GM23338 (cell line): Measurements from ENCODE around the gene STAB2. TPM values are rescaled to one million over a fixed set of nuclear protein-coding genes. Genes with fewer than 3 reads are reported as not detected.

Source experiments
- ATAC-seq: fragments of 200-7000 bp; cut with Tn5 transposase; 3 replicates; pipeline ENCODE4 v1.9.1; 2020
- DNase-seq: peaks from one replicate; pipeline ENCODE4 v3.0.0-alpha.2; 2015; ENCODE audit warnings: low spot score
- H2AFZ ChIP-seq: fragments of 200-600 bp; sonication (generic); 2 replicates; pipeline ENCODE4 v1.8.0; 2016; ENCODE audit warnings: antibody characterized with exemption, mild to moderate bottlenecking, moderate library complexity
- H3F3A ChIP-seq: fragments of 200-600 bp; sonication (generic); replicated peaks from 2 replicates; pipeline ENCODE4 v1.8.0; 2017; ENCODE audit warnings: antibody characterized with exemption, mixed run types, low read depth
- H3K27ac ChIP-seq: fragments of 200-600 bp; sonication (generic); 2 replicates; pipeline ENCODE4 v1.6.1; 2016; ENCODE audit warnings: low read depth
- H3K27me3 ChIP-seq: fragments of 200-600 bp; sonication (generic); 2 replicates; pipeline ENCODE4 v1.8.0; 2016; ENCODE audit warnings: mild to moderate bottlenecking, mixed run types, moderate library complexity; ENCODE audit not compliant: insufficient read depth
- H3K36me3 ChIP-seq: fragments of 200-600 bp; sonication (generic); 2 replicates; pipeline ENCODE4 v1.8.0; 2016; ENCODE audit warnings: mild to moderate bottlenecking; ENCODE audit not compliant: insufficient read depth
- H3K4me1 ChIP-seq: fragments of 200-600 bp; sonication (generic); 2 replicates; pipeline ENCODE4 v1.8.0; 2016; ENCODE audit warnings: mild to moderate bottlenecking, moderate library complexity; ENCODE audit not compliant: insufficient read depth
- H3K4me2 ChIP-seq: fragments of 200-600 bp; sonication (generic); 2 replicates; pipeline ENCODE4 v1.7.1; 2017; ENCODE audit warnings: mixed run types
- H3K4me3 ChIP-seq: fragments of 200-600 bp; sonication (generic); 2 replicates; pipeline ENCODE4 v1.6.1; 2016; ENCODE audit warnings: mixed run types
- H3K79me2 ChIP-seq: fragments of 200-600 bp; sonication (generic); replicated peaks from 2 replicates; pipeline ENCODE4 v1.8.0; 2017; ENCODE audit warnings: mild to moderate bottlenecking; ENCODE audit not compliant: insufficient read depth
- H3K9me2 ChIP-seq: fragments of 200-600 bp; sonication (generic); 2 replicates; pipeline ENCODE4 v1.8.0; 2017; ENCODE audit not compliant: insufficient read depth
- H4K20me1 ChIP-seq: fragments of 200-600 bp; sonication (generic); replicated peaks from 2 replicates; pipeline ENCODE4 v1.8.0; 2017; ENCODE audit warnings: mild to moderate bottlenecking; ENCODE audit not compliant: insufficient read depth
- H3K27ac Mint-ChIP-seq: 2 replicates; pipeline ENCODE4 v1.8.0; 2020; ENCODE audit warnings: inconsistent platforms, mild to moderate bottlenecking, moderate library complexity, mixed read lengths
- H3K27me3 Mint-ChIP-seq: 3 replicates; pipeline ENCODE4 v1.8.0; 2022; ENCODE audit warnings: low read depth, mild to moderate bottlenecking, moderate library complexity, mixed read lengths, inconsistent platforms; ENCODE audit not compliant: insufficient read depth, poor library complexity
- H3K36me3 Mint-ChIP-seq: 3 replicates; pipeline ENCODE4 v1.8.0; 2021; ENCODE audit warnings: low read depth, mild to moderate bottlenecking, inconsistent platforms, moderate library complexity, mixed read lengths
- H3K4me1 Mint-ChIP-seq: 3 replicates; pipeline ENCODE4 v1.8.0; 2020; ENCODE audit warnings: mild to moderate bottlenecking, inconsistent platforms, mixed read lengths
- H3K4me3 Mint-ChIP-seq: 3 replicates; pipeline ENCODE4 v1.8.0; 2021; ENCODE audit warnings: moderate library complexity, mild to moderate bottlenecking, inconsistent platforms, mixed read lengths
- H3K9me3 Mint-ChIP-seq: 3 replicates; pipeline ENCODE4 v1.8.0; 2020; ENCODE audit warnings: moderate library complexity, mild to moderate bottlenecking, inconsistent platforms, mixed read lengths
- CREB1 ChIP-seq: fragments of 250-450 bp; sonication (Bioruptor Pico); IDR thresholded peaks from 2 replicates; pipeline ENCODE4 v1.5.0; 2020; ENCODE audit warnings: low read depth, mild to moderate bottlenecking, moderate library complexity
- EZH2 ChIP-seq: fragments of 200-600 bp; sonication (generic); IDR thresholded peaks from one replicate; pipeline ENCODE4 v1.8.0; 2017; ENCODE audit warnings: antibody characterized with exemption, mild to moderate bottlenecking, low read depth; ENCODE audit not compliant: unreplicated experiment
- EZH2phosphoT487 ChIP-seq: fragments of 200-600 bp; sonication (generic); IDR thresholded peaks from one replicate; pipeline ENCODE4 v1.8.1; 2018; ENCODE audit warnings: antibody characterized with exemption; ENCODE audit not compliant: unreplicated experiment
- JUNB ChIP-seq: IDR thresholded peaks from one replicate; pipeline ENCODE4 v1.6.1; 2016; ENCODE audit warnings: antibody characterized with exemption; ENCODE audit not compliant: unreplicated experiment
- NANOG ChIP-seq: IDR thresholded peaks from 2 replicates; pipeline ENCODE4 v1.6.1; 2016; ENCODE audit warnings: antibody characterized with exemption, borderline replicate concordance
- POLR2AphosphoS5 ChIP-seq: IDR thresholded peaks from 2 replicates; pipeline ENCODE4 v1.6.1; 2016; ENCODE audit warnings: antibody characterized with exemption, low read depth
- STAT1 ChIP-seq: IDR thresholded peaks from one replicate; pipeline ENCODE4 v1.6.1; 2016; ENCODE audit warnings: antibody characterized with exemption; ENCODE audit not compliant: unreplicated experiment
- ZNF114 ChIP-seq: fragments of 250-450 bp; sonication (Bioruptor Pico); IDR thresholded peaks from 2 replicates; pipeline ENCODE4 v1.5.0; 2020; ENCODE audit warnings: mild to moderate bottlenecking, moderate library complexity
- ZNF331 ChIP-seq: fragments of 250-450 bp; sonication (Bioruptor Pico); IDR thresholded peaks from 2 replicates; pipeline ENCODE4 v1.5.0; 2020; ENCODE audit warnings: low read depth, mild to moderate bottlenecking, moderate library complexity
- polyA plus RNA-seq: library from polyadenylated mRNA; unstranded; fragments of >200 nt; fragmentation: Nextera tagmentation; extraction: Ambion mirVana; gene quantifications from 2 replicates; pipeline ENCODE4 v1.2.1, GENCODE V29; 2016
- total RNA-seq: library from RNA; depleted of rRNA; stranded (reverse); fragments of >200 nt; shearing (Covaris generic); gene quantifications from 2 replicates; pipeline ENCODE4 v1.2.3, GENCODE V29; 2014
- TF ChIP-seq, protein P1 (sequence below), 2 experiments: fragments of 200-600 bp in 1 of 2; sonication (generic) in 1 of 2; conservative IDR thresholded peaks; 2 replicates each; pipeline versions ENCODE4 v1.5.1 to v1.6.1; 2016 to 2017; ENCODE audit warnings: antibody characterized with exemption in 2 of 2, low read depth in 2 of 2, mild to moderate bottlenecking in 2 of 2, moderate library complexity in 1 of 2
- TF ChIP-seq, protein P2 (sequence below): IDR thresholded peaks from 2 replicates; pipeline ENCODE4 v1.6.1; 2016; ENCODE audit warnings: antibody characterized with exemption
- TF ChIP-seq, protein P3 (sequence below): IDR thresholded peaks from one replicate; pipeline ENCODE4 v1.6.1; 2018; ENCODE audit warnings: antibody characterized with exemption; ENCODE audit not compliant: unreplicated experiment

The STAB2 gene
- total and polyA plus RNA-seq, 2 experiments from 2014 or later = 0.14 TPM; not detected in 1

DNA sequence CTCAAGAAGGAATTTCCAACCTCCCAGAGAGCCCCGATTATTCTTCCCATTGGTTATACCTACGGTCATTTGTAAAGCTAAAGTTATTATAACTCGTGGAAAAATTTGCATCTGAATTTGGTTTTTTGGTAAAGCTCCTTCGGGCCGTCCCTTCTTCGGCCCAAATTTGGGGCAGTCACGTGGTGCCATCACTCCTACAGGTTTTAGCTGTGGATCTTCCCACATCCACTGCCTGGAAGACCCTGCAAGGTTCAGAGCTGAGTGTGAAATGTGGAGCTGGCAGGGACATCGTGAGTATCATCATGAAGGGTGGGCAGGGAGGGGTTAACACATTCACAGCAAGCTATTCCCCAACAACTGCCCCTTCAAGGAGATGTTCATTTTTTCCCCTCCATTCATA is 148.2 kb downstream of the STAB2 start:
- H3K36me3 Mint-ChIP-seq = no peaks in the 10 kb centered on the region
- H2AFZ ChIP-seq = no peak overlapping the region
- H3F3A ChIP-seq = no peaks in the 10 kb centered on the region
- TF ChIP-seq CREB1 (CRISPR knock-in tag) (no peak), NANOG (no peak), EZH2phosphoT487 (no peak), EZH2 (no peak), ZNF331 (CRISPR knock-in tag) (no peak)
- TF ChIP-seq, protein P1, sequence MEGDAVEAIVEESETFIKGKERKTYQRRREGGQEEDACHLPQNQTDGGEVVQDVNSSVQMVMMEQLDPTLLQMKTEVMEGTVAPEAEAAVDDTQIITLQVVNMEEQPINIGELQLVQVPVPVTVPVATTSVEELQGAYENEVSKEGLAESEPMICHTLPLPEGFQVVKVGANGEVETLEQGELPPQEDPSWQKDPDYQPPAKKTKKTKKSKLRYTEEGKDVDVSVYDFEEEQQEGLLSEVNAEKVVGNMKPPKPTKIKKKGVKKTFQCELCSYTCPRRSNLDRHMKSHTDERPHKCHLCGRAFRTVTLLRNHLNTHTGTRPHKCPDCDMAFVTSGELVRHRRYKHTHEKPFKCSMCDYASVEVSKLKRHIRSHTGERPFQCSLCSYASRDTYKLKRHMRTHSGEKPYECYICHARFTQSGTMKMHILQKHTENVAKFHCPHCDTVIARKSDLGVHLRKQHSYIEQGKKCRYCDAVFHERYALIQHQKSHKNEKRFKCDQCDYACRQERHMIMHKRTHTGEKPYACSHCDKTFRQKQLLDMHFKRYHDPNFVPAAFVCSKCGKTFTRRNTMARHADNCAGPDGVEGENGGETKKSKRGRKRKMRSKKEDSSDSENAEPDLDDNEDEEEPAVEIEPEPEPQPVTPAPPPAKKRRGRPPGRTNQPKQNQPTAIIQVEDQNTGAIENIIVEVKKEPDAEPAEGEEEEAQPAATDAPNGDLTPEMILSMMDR (conservative IDR thresholded peaks at IDR 0.05; ENCODE audit: low read depth in 2 of 2) = no peak
- TF ChIP-seq, protein P2, sequence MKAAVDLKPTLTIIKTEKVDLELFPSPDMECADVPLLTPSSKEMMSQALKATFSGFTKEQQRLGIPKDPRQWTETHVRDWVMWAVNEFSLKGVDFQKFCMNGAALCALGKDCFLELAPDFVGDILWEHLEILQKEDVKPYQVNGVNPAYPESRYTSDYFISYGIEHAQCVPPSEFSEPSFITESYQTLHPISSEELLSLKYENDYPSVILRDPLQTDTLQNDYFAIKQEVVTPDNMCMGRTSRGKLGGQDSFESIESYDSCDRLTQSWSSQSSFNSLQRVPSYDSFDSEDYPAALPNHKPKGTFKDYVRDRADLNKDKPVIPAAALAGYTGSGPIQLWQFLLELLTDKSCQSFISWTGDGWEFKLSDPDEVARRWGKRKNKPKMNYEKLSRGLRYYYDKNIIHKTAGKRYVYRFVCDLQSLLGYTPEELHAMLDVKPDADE = no peak
- no peak for DNase-seq
- H3K27me3 Mint-ChIP-seq = peaks cover 3% of the 10 kb centered on the region
- no peaks in the 10 kb centered on the region for H3K27me3 ChIP-seq
- H4K20me1 ChIP-seq = no peaks in the 10 kb centered on the region
- H3K79me2 ChIP-seq = no peaks in the 10 kb centered on the region
- no peaks in the 10 kb centered on the region for H3K36me3 ChIP-seq
- no peak overlapping the region for H3K4me2 ChIP-seq
- H3K9me3 Mint-ChIP-seq = peaks cover 11% of the 10 kb centered on the region
- no peaks in the 10 kb centered on the region; the same call in 1 of the 2 replicates for H3K9me2 ChIP-seq
- no peaks in the 10 kb centered on the region for H3K4me1 ChIP-seq
- H3K27ac Mint-ChIP-seq = no peak overlapping the region
- no peak overlapping the region for H3K27ac ChIP-seq
- no peak overlapping the region for H3K4me3 Mint-ChIP-seq
- ATAC-seq = no peak
- no peaks in the 10 kb centered on the region for H3K4me1 Mint-ChIP-seq
- H3K4me3 ChIP-seq = no peak overlapping the region

DNA sequence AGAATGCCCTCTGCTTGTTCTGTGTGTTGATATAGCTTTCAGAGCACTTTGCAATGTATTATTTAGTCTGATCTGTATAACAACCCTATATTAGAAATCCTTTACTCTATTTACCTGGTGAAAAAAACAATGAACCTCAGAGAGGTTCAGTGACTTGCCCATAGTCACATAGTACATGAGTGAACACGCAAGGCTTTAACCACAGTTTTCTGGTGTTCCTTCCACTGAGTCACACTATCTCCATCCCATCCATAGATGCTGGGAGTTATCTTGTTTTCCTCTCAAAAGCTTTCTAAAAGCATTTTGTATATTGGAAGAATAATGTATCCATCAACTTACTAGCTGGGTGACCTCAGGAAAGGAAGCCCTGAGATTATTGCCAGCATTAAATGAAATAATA is 149.5 kb downstream of the STAB2 start:
- Histone ChIP-seq H2AFZ (no peak overlapping the region), H3F3A (no peaks in the 10 kb centered on the region), H3K27ac (no peak overlapping the region), H3K4me2 (no peak overlapping the region), H3K36me3 (no peaks in the 10 kb centered on the region), H3K79me2 (no peaks in the 10 kb centered on the region), H4K20me1 (no peaks in the 10 kb centered on the region), H3K27me3 (no peaks in the 10 kb centered on the region), H3K9me2 (no peaks in the 10 kb centered on the region; the same call in 1 of the 2 replicates), H3K4me3 (no peak overlapping the region), H3K4me1 (no peaks in the 10 kb centered on the region)
- DNase-seq (no peak), ATAC-seq (no peak)
- H3K4me3 Mint-ChIP-seq = no peak overlapping the region
- peaks cover 3% of the 10 kb centered on the region for H3K27me3 Mint-ChIP-seq
- peaks cover 6% of the 10 kb centered on the region for H3K9me3 Mint-ChIP-seq
- no peaks in the 10 kb centered on the region for H3K36me3 Mint-ChIP-seq
- H3K4me1 Mint-ChIP-seq = no peaks in the 10 kb centered on the region
- no peak overlapping the region for H3K27ac Mint-ChIP-seq
- no peak for TF ChIP-seq CREB1 (CRISPR knock-in tag)
- TF ChIP-seq, protein P3, sequence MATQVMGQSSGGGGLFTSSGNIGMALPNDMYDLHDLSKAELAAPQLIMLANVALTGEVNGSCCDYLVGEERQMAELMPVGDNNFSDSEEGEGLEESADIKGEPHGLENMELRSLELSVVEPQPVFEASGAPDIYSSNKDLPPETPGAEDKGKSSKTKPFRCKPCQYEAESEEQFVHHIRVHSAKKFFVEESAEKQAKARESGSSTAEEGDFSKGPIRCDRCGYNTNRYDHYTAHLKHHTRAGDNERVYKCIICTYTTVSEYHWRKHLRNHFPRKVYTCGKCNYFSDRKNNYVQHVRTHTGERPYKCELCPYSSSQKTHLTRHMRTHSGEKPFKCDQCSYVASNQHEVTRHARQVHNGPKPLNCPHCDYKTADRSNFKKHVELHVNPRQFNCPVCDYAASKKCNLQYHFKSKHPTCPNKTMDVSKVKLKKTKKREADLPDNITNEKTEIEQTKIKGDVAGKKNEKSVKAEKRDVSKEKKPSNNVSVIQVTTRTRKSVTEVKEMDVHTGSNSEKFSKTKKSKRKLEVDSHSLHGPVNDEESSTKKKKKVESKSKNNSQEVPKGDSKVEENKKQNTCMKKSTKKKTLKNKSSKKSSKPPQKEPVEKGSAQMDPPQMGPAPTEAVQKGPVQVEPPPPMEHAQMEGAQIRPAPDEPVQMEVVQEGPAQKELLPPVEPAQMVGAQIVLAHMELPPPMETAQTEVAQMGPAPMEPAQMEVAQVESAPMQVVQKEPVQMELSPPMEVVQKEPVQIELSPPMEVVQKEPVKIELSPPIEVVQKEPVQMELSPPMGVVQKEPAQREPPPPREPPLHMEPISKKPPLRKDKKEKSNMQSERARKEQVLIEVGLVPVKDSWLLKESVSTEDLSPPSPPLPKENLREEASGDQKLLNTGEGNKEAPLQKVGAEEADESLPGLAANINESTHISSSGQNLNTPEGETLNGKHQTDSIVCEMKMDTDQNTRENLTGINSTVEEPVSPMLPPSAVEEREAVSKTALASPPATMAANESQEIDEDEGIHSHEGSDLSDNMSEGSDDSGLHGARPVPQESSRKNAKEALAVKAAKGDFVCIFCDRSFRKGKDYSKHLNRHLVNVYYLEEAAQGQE = no peak
- TF ChIP-seq ZNF331 (CRISPR knock-in tag) = no peak
- no peak for TF ChIP-seq POLR2AphosphoS5
- TF ChIP-seq, protein P2 = no peak
- TF ChIP-seq, protein P1 (conservative IDR thresholded peaks at IDR 0.05; ENCODE audit: low read depth in 2 of 2) = no peak
- TF ChIP-seq STAT1 = no peak
- no peak for TF ChIP-seq JUNB
- no peak for TF ChIP-seq EZH2phosphoT487
- no peak for TF ChIP-seq ZNF114 (CRISPR knock-in tag)
